ENCODE data around the gene ZNF552. TPM values are rescaled to one million over a fixed set of nuclear protein-coding genes. Genes with fewer than 3 reads are reported as not detected.

The ZNF552 gene
- total RNA-seq, 1 donor from 2014 or later = 19.0 TPM

- peaks cover 53% of the 10 kb centered on the region for H3K4me1 Mint-ChIP-seq (ENCODE audit: unreplicated experiment)
- peak overlapping the region; percentile 96 for H3K4me3 Mint-ChIP-seq
- peak overlapping the region; percentile 96 for H3K27ac Mint-ChIP-seq
- H3K36me3 Mint-ChIP-seq = peaks cover 28% of the 10 kb centered on the region
- no peaks in the 10 kb centered on the region for H3K9me3 Mint-ChIP-seq
- no peak for DNase-seq (ENCODE audit: extremely low spot score, unreplicated experiment)
- TF ChIP-seq, protein P1, sequence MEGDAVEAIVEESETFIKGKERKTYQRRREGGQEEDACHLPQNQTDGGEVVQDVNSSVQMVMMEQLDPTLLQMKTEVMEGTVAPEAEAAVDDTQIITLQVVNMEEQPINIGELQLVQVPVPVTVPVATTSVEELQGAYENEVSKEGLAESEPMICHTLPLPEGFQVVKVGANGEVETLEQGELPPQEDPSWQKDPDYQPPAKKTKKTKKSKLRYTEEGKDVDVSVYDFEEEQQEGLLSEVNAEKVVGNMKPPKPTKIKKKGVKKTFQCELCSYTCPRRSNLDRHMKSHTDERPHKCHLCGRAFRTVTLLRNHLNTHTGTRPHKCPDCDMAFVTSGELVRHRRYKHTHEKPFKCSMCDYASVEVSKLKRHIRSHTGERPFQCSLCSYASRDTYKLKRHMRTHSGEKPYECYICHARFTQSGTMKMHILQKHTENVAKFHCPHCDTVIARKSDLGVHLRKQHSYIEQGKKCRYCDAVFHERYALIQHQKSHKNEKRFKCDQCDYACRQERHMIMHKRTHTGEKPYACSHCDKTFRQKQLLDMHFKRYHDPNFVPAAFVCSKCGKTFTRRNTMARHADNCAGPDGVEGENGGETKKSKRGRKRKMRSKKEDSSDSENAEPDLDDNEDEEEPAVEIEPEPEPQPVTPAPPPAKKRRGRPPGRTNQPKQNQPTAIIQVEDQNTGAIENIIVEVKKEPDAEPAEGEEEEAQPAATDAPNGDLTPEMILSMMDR (conservative IDR thresholded peaks at IDR 0.05) = no peak
- H3K27me3 Mint-ChIP-seq = no peaks in the 10 kb centered on the region
Measured at GRCh38 chr19:57820599-57820998, 5.9 kb upstream of the ZNF552 start.

GRCh38 chr19:57819475-57820148 lies 4.9 kb upstream of the ZNF552 start:
- H3K4me1 Mint-ChIP-seq (ENCODE audit: unreplicated experiment) = peaks cover 57% of the 10 kb centered on the region

GRCh38 chr19:57818378-57818777 lies 3.7 kb upstream of the ZNF552 start:
- no peak for DNase-seq (ENCODE audit: extremely low spot score, unreplicated experiment)
- Mint-ChIP-seq H3K27ac (peak overlapping the region; percentile 96), H3K36me3 (peaks cover 17% of the 10 kb centered on the region), H3K9me3 (no peaks in the 10 kb centered on the region), H3K4me1 (ENCODE audit: unreplicated experiment) (peaks cover 49% of the 10 kb centered on the region), H3K27me3 (no peaks in the 10 kb centered on the region), H3K4me3 (peak overlapping the region; percentile 96)
- TF ChIP-seq, protein P1 (conservative IDR thresholded peaks at IDR 0.05) = no peak

More at GRCh38 chr19:57819475-57820148, 4.9 kb upstream of the ZNF552 start:
- peak overlapping the region; percentile 96 for H3K27ac Mint-ChIP-seq
- TF ChIP-seq, protein P1 (conservative IDR thresholded peaks at IDR 0.05) = peak; percentile 14
- H3K36me3 Mint-ChIP-seq = peaks cover 27% of the 10 kb centered on the region
- no peaks in the 10 kb centered on the region for H3K9me3 Mint-ChIP-seq
- peak; percentile 77 for DNase-seq (ENCODE audit: extremely low spot score, unreplicated experiment)
- H3K27me3 Mint-ChIP-seq = no peaks in the 10 kb centered on the region
- peak overlapping the region; percentile 96 for H3K4me3 Mint-ChIP-seq

- Mint-ChIP-seq H3K4me3 (peak overlapping the region; percentile 96), H3K27ac (peak overlapping the region; percentile 96), H3K9me3 (no peaks in the 10 kb centered on the region), H3K36me3 (peaks cover 15% of the 10 kb centered on the region), H3K27me3 (no peaks in the 10 kb centered on the region), H3K4me1 (ENCODE audit: unreplicated experiment) (peaks cover 50% of the 10 kb centered on the region)
- DNase-seq (ENCODE audit: extremely low spot score, unreplicated experiment) = no peak
- TF ChIP-seq, protein P1 (conservative IDR thresholded peaks at IDR 0.05) = no peak
Measured at GRCh38 chr19:57817976-57818375, 3.3 kb upstream of the ZNF552 start.

- TF ChIP-seq, protein P1 (conservative IDR thresholded peaks at IDR 0.05) = no peak
- no peak for DNase-seq (ENCODE audit: extremely low spot score, unreplicated experiment)
Measured at GRCh38 chr19:57816652-57817051, 1.9 kb upstream of the ZNF552 start.

More at GRCh38 chr19:57816652-57817051, 1.9 kb upstream of the ZNF552 start:
- peaks cover 48% of the 10 kb centered on the region for H3K4me1 Mint-ChIP-seq (ENCODE audit: unreplicated experiment)
- H3K9me3 Mint-ChIP-seq = no peaks in the 10 kb centered on the region
- H3K27ac Mint-ChIP-seq = peak overlapping the region; percentile 55
- no peaks in the 10 kb centered on the region for H3K27me3 Mint-ChIP-seq
- peaks cover 11% of the 10 kb centered on the region for H3K36me3 Mint-ChIP-seq
- peak overlapping the region; percentile 48 for H3K4me3 Mint-ChIP-seq
